ENCODE measurements around the gene ATP8B1.
"Not testable (repeated sequence)": the region's sequence is repeated elsewhere in the genome, so short reads cannot be mapped to it uniquely, and the experiment has no call there.

The ATP8B1 gene

GRCh38 chr18:57803103-57803969 lies at the start of gene ATP8B1:
ATP8B1 (minus strand) TSS chr18:57803315; CDS start chr18:57731807, 71,508 bp downstream.
- DNase-seq (ENCODE audit: low spot score) = peak; percentile 85

- no peak for DNase-seq (ENCODE audit: low spot score)
Observed at GRCh38 chr18:57850063-57850462, 46.9 kb upstream of the ATP8B1 start.

- DNase-seq (ENCODE audit: low spot score) = not testable (repeated sequence)
Observed at GRCh38 chr18:57848374-57848773, 45.3 kb upstream of the ATP8B1 start.

- DNase-seq (ENCODE audit: low spot score) = not testable (repeated sequence)
Observed at GRCh38 chr18:57847431-57847830, 44.3 kb upstream of the ATP8B1 start.

GRCh38 chr18:57846258-57846657 lies 43.1 kb upstream of the ATP8B1 start:
- peak; percentile 74 for DNase-seq (ENCODE audit: low spot score)

GRCh38 chr18:57845605-57846074 lies 42.5 kb upstream of the ATP8B1 start:
- no peak for DNase-seq (ENCODE audit: low spot score)

- DNase-seq (ENCODE audit: low spot score) = no peak
Observed at GRCh38 chr18:57844319-57844718, 41.2 kb upstream of the ATP8B1 start.

GRCh38 chr18:57843386-57843785 lies 40.3 kb upstream of the ATP8B1 start:
- DNase-seq (ENCODE audit: low spot score) = no peak

GRCh38 chr18:57841568-57841967 lies 38.5 kb upstream of the ATP8B1 start:
- no peak for DNase-seq (ENCODE audit: low spot score)

- no peak for DNase-seq (ENCODE audit: low spot score)
Observed at GRCh38 chr18:57839942-57840381, 36.8 kb upstream of the ATP8B1 start.

GRCh38 chr18:57837917-57838548 lies 34.9 kb upstream of the ATP8B1 start:
- DNase-seq (ENCODE audit: low spot score) = no peak

- DNase-seq (ENCODE audit: low spot score) = no peak
Observed at GRCh38 chr18:57836557-57836956, 33.4 kb upstream of the ATP8B1 start.

GRCh38 chr18:57835904-57836303 lies 32.8 kb upstream of the ATP8B1 start:
- DNase-seq (ENCODE audit: low spot score) = no peak

- DNase-seq (ENCODE audit: low spot score) = no peak
Observed at GRCh38 chr18:57834616-57835015, 31.5 kb upstream of the ATP8B1 start.

GRCh38 chr18:57833441-57834101 lies 30.5 kb upstream of the ATP8B1 start:
- peak; percentile 9 for DNase-seq (ENCODE audit: low spot score)

- no peak for DNase-seq (ENCODE audit: low spot score)
Observed at GRCh38 chr18:57832730-57833129, 29.6 kb upstream of the ATP8B1 start.

GRCh38 chr18:57831597-57832377 lies 28.7 kb upstream of the ATP8B1 start:
- DNase-seq (ENCODE audit: low spot score) = no peak

- no peak for DNase-seq (ENCODE audit: low spot score)
Observed at GRCh38 chr18:57827646-57828045, 24.5 kb upstream of the ATP8B1 start.

- DNase-seq (ENCODE audit: low spot score) = no peak
Observed at GRCh38 chr18:57826252-57826651, 23.1 kb upstream of the ATP8B1 start.

- not testable (repeated sequence) for DNase-seq (ENCODE audit: low spot score)
Observed at GRCh38 chr18:57820583-57820982, 17.5 kb upstream of the ATP8B1 start.

GRCh38 chr18:57819671-57820460 lies 16.8 kb upstream of the ATP8B1 start:
- DNase-seq (ENCODE audit: low spot score) = peak; percentile 84
